ENCODE data around the gene KDM3A.
"Not testable (repeated sequence)": the region's sequence is repeated elsewhere in the genome, so short reads cannot be mapped to it uniquely, and the experiment has no call there.

Gene KDM3A

DNA sequence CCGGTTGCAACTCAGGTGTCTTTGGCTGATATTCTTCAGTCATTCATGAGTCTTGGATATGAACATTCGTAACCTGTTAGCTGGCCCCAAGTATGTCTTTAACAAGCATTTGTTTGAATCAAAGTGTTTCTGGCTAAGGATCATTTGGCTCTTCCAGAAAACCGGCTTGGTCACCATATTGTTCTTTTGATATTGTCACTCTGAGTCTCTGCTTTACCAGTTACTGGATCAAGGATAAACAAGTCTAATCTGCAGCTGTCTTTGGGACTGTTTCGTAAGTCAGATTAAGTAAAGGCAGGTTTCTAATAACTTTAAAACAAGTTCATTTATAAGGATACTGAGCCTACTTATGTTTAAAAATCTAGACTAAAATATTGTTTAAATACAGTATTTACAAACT, 49.1 kb downstream of the KDM3A start:
- H3K4me3 ChIP-seq (ENCODE audit: low read depth, low read length): no peak overlapping the region
- H2AK5ac ChIP-seq (ENCODE audit: low read length): no peak overlapping the region
- H2BK12ac ChIP-seq (ENCODE audit: low read length): no peak overlapping the region

DNA sequence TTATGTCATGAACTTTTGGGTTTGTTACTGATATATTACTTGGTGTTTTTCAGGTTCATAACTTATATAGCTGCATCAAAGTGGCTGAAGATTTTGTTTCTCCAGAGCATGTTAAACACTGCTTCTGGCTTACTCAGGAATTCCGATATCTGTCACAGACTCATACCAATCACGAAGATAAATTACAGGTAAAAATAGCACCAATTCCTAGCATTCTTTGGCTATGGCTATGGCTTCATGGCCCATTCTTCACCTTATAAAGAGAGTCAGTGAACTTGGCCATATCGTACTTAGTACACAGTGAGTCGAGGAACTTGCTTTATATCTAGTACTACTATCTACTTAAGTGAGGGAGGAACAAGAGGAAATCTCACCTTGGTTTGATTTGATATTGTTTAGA, 49.9 kb downstream of the KDM3A start:
- WGBS (ENCODE audit: extremely low coverage, insufficient coverage, insufficient read length): no CpG with 5 or more reads among the region's 4 CpGs
- Histone ChIP-seq H3K4me3 (ENCODE audit: low read depth, low read length) (no peak overlapping the region), H3K27me3 (ENCODE audit: insufficient read depth, low read length) (no peaks in the 10 kb centered on the region), H4K91ac (ENCODE audit: low read depth, low read length) (no peak overlapping the region), H3K79me2 (ENCODE audit: control insufficient read depth, insufficient read depth, low read length, poor library complexity) (no peaks in the 10 kb centered on the region), H3K14ac (ENCODE audit: low read length) (no peak overlapping the region), H2BK12ac (ENCODE audit: low read length) (no peak overlapping the region), H3K4ac (ENCODE audit: low read depth, low read length) (no peak overlapping the region), H4K12ac (ENCODE audit: low read depth, low read length) (no peak overlapping the region), H4K8ac (ENCODE audit: low read depth, low read length) (no peak overlapping the region), H3K4me2 (ENCODE audit: low read length) (no peak overlapping the region), H2AK5ac (ENCODE audit: low read length) (no peak overlapping the region), H3K79me1 (ENCODE audit: low read length) (no peaks in the 10 kb centered on the region), H3K9ac (ENCODE audit: low read length) (no peak overlapping the region), H3K4me1 (ENCODE audit: control insufficient read depth in 1 of 2, insufficient read depth in 2 of 2, low read length in 2 of 2) (no peaks in the 10 kb centered on the region), H2AFZ (ENCODE audit: insufficient read depth, low read length, poor library complexity) (no peak overlapping the region), H3K23ac (ENCODE audit: low read length) (no peak overlapping the region), H3K27ac (ENCODE audit: low read depth, low read length) (no peak overlapping the region), H3K9me3 (ENCODE audit: insufficient read depth, low read depth, low read length) (no peaks in the 10 kb centered on the region), H3K18ac (ENCODE audit: low read length) (no peak overlapping the region), H3K36me3 (ENCODE audit: control insufficient read depth in 1 of 2, insufficient read depth in 2 of 2, low read length in 2 of 2) (peaks cover 18 to 26% of the 10 kb centered on the region in 2 experiments), H2BK5ac (ENCODE audit: low read depth, low read length, poor library complexity) (no peak overlapping the region), H2BK120ac (ENCODE audit: insufficient read depth, low read length, poor library complexity) (no peak overlapping the region)
- DNase-seq: peak; percentile 42 to 89

More for the DNA sequence above, 49.1 kb downstream of the KDM3A start:
- H3K36me3 ChIP-seq (ENCODE audit: control insufficient read depth in 1 of 2, insufficient read depth in 2 of 2, low read length in 2 of 2): peaks cover 18 to 29% of the 10 kb centered on the region in 2 experiments
- no peak overlapping the region for H3K14ac ChIP-seq (ENCODE audit: low read length)
- H3K18ac ChIP-seq (ENCODE audit: low read length): no peak overlapping the region
- no peak overlapping the region for H3K4me2 ChIP-seq (ENCODE audit: low read length)
- H3K27ac ChIP-seq (ENCODE audit: low read depth, low read length): no peak overlapping the region
- no CpG with 5 or more reads among the region's 4 CpGs for WGBS (ENCODE audit: extremely low coverage, insufficient coverage, insufficient read length)
- H4K91ac ChIP-seq (ENCODE audit: low read depth, low read length): no peak overlapping the region
- no peak overlapping the region for H4K12ac ChIP-seq (ENCODE audit: low read depth, low read length)
- no peak for DNase-seq
- H3K79me1 ChIP-seq (ENCODE audit: low read length): no peaks in the 10 kb centered on the region
- H3K4ac ChIP-seq (ENCODE audit: low read depth, low read length): no peak overlapping the region
- no peaks in the 10 kb centered on the region for H3K79me2 ChIP-seq (ENCODE audit: control insufficient read depth, insufficient read depth, low read length, poor library complexity)
- H2BK5ac ChIP-seq (ENCODE audit: low read depth, low read length, poor library complexity): no peak overlapping the region
- H3K27me3 ChIP-seq (ENCODE audit: insufficient read depth, low read length): no peaks in the 10 kb centered on the region
- no peak overlapping the region for H3K23ac ChIP-seq (ENCODE audit: low read length)
- H2AFZ ChIP-seq (ENCODE audit: insufficient read depth, low read length, poor library complexity): no peak overlapping the region
- no peak overlapping the region for H2BK120ac ChIP-seq (ENCODE audit: insufficient read depth, low read length, poor library complexity)
- no peaks in the 10 kb centered on the region for H3K4me1 ChIP-seq (ENCODE audit: control insufficient read depth in 1 of 2, insufficient read depth in 2 of 2, low read length in 2 of 2)
- no peak overlapping the region for H3K9ac ChIP-seq (ENCODE audit: low read length)
- no peak overlapping the region for H4K8ac ChIP-seq (ENCODE audit: low read depth, low read length)
- H3K9me3 ChIP-seq (ENCODE audit: insufficient read depth, low read depth, low read length): no peaks in the 10 kb centered on the region

DNA sequence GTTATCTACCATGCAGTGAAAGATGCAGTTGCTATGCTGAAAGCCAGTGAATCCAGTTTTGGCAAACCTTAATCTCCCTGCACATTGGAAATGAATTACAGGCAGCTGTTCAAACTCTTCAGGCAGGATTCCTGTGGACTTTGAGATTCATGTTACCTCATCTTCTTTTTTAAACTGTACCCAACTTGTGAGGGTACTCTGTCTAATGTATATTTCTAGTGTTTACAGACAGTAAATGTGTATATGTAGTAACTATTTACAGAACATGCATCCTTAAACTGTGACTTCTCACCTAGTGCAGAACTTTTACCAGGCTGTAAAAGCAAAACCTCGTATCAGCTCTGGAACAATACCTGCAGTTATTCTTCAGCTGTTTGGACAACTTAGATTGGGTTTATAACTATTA, 50.9 kb downstream of the KDM3A start:
- Histone ChIP-seq H3K14ac (ENCODE audit: low read length) (no peak overlapping the region), H4K12ac (ENCODE audit: low read depth, low read length) (no peak overlapping the region), H3K4me1 (ENCODE audit: control insufficient read depth in 1 of 2, insufficient read depth in 2 of 2, low read length in 2 of 2) (no peaks in the 10 kb centered on the region), H3K27ac (ENCODE audit: low read depth, low read length) (no peak overlapping the region), H3K9ac (ENCODE audit: low read length) (no peak overlapping the region), H2BK12ac (ENCODE audit: low read length) (no peak overlapping the region), H4K91ac (ENCODE audit: low read depth, low read length) (no peak overlapping the region), H3K79me2 (ENCODE audit: control insufficient read depth, insufficient read depth, low read length, poor library complexity) (no peaks in the 10 kb centered on the region), H2BK120ac (ENCODE audit: insufficient read depth, low read length, poor library complexity) (no peak overlapping the region), H3K4me2 (ENCODE audit: low read length) (no peak overlapping the region), H3K79me1 (ENCODE audit: low read length) (no peaks in the 10 kb centered on the region), H3K4ac (ENCODE audit: low read depth, low read length) (no peak overlapping the region), H2BK5ac (ENCODE audit: low read depth, low read length, poor library complexity) (no peak overlapping the region), H3K9me3 (ENCODE audit: insufficient read depth, low read depth, low read length) (no peaks in the 10 kb centered on the region), H3K23ac (ENCODE audit: low read length) (no peak overlapping the region), H3K4me3 (ENCODE audit: low read depth, low read length) (no peak overlapping the region), H3K27me3 (ENCODE audit: insufficient read depth, low read length) (no peaks in the 10 kb centered on the region), H3K36me3 (ENCODE audit: control insufficient read depth in 1 of 2, insufficient read depth in 2 of 2, low read length in 2 of 2) (peaks cover 16 to 22% of the 10 kb centered on the region in 2 experiments), H2AK5ac (ENCODE audit: low read length) (no peak overlapping the region), H2AFZ (ENCODE audit: insufficient read depth, low read length, poor library complexity) (no peak overlapping the region), H4K8ac (ENCODE audit: low read depth, low read length) (no peak overlapping the region), H3K18ac (ENCODE audit: low read length) (no peak overlapping the region)
- WGBS (ENCODE audit: extremely low coverage, insufficient coverage, insufficient read length): no CpG with 5 or more reads among the region's 1 CpG
- DNase-seq: peak; percentile 9 to 63

DNA sequence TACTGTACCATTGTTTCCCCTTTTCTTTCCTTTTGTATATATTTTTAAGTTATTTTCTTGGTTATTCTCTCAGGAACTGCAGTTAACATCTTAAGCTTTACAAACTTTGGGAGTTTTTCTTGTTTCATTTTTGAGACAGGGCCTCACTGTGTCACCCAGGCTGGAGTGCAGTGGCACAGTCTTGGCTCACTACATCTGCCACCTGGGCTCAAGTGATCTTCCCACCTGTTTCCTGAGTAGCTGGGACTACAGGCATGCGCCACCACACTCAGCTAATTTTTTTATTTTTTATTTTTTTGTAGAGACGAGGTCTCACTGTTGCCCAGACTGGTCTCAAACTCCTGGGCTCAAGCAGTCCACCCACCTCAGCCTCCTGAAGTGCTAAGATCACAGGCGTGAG, 55.2 kb downstream of the KDM3A start:
- H3K4me1 ChIP-seq (ENCODE audit: control insufficient read depth in 1 of 2, insufficient read depth in 2 of 2, low read length in 2 of 2); H3K27me3 ChIP-seq (ENCODE audit: insufficient read depth, low read length); H2AK5ac ChIP-seq (ENCODE audit: low read length); H3K9ac ChIP-seq (ENCODE audit: low read length); H3K4ac ChIP-seq (ENCODE audit: low read depth, low read length); H4K12ac ChIP-seq (ENCODE audit: low read depth, low read length); H3K27ac ChIP-seq (ENCODE audit: low read depth, low read length); H2BK120ac ChIP-seq (ENCODE audit: insufficient read depth, low read length, poor library complexity); H3K79me2 ChIP-seq (ENCODE audit: control insufficient read depth, insufficient read depth, low read length, poor library complexity); DNase-seq; H3K79me1 ChIP-seq (ENCODE audit: low read length); H2BK12ac ChIP-seq (ENCODE audit: low read length); H3K4me2 ChIP-seq (ENCODE audit: low read length); H4K91ac ChIP-seq (ENCODE audit: low read depth, low read length); H2AFZ ChIP-seq (ENCODE audit: insufficient read depth, low read length, poor library complexity); H3K4me3 ChIP-seq (ENCODE audit: low read depth, low read length); H3K9me3 ChIP-seq (ENCODE audit: insufficient read depth, low read depth, low read length); H2BK5ac ChIP-seq (ENCODE audit: low read depth, low read length, poor library complexity); H3K14ac ChIP-seq (ENCODE audit: low read length); H4K8ac ChIP-seq (ENCODE audit: low read depth, low read length); H3K23ac ChIP-seq (ENCODE audit: low read length); H3K18ac ChIP-seq (ENCODE audit: low read length): not testable (repeated sequence)
- WGBS (ENCODE audit: extremely low coverage, insufficient coverage, insufficient read length): no CpG with 5 or more reads among the region's 3 CpGs
- peaks cover 23 to 24% of the 10 kb centered on the region in 2 experiments for H3K36me3 ChIP-seq (ENCODE audit: control insufficient read depth in 1 of 2, insufficient read depth in 2 of 2, low read length in 2 of 2)
